Spleen (tissue), 7 donors: ENCODE measurements around the gene OPRL1.

Experiments used
- POLR2A ChIP-seq, 3 donors: fragments of 450-650 bp; IDR thresholded peaks; one replicate each; pipeline ENCODE4 v1.5.1; 2017; ENCODE audit warnings: antibody characterized with exemption in 3 of 3, mild to moderate bottlenecking in 1 of 3
- POLR2AphosphoS5 ChIP-seq, 3 donors: sonication (generic); formaldehyde crosslinking; IDR thresholded peaks; one replicate each; pipeline ENCODE4 v1.5.1; 2017; ENCODE audit warnings: antibody characterized with exemption in 3 of 3
- TF ChIP-seq, protein P1 (sequence below), 11 experiments: fragments of 200-600 bp in 7 of 11; fragments of 450-650 bp in 4 of 11; sonication (generic) in 4 of 11; IDR thresholded peaks in 8 of 11; conservative IDR thresholded peaks in 3 of 11; 1 replicate in 7 of 11; 2 replicates in 4 of 11; pipeline versions ENCODE4 v1.4.0 to v1.8.0; 2016 to 2021; ENCODE audit warnings: antibody characterized with exemption in 11 of 11, inconsistent platforms in 4 of 11, mild to moderate bottlenecking in 1 of 11
- donor health status: DM: no; HTN: no; CAD: no; lungs with moderate emphysema.
- donor health status: DM: no; HTN: no; CAD: no.
- donor health status: DM: no; HTN: no; CAD: no.

GRCh38 chr20:64043768-64044167 is 36.1 kb upstream of the OPRL1 start:
- TF ChIP-seq, protein P1, sequence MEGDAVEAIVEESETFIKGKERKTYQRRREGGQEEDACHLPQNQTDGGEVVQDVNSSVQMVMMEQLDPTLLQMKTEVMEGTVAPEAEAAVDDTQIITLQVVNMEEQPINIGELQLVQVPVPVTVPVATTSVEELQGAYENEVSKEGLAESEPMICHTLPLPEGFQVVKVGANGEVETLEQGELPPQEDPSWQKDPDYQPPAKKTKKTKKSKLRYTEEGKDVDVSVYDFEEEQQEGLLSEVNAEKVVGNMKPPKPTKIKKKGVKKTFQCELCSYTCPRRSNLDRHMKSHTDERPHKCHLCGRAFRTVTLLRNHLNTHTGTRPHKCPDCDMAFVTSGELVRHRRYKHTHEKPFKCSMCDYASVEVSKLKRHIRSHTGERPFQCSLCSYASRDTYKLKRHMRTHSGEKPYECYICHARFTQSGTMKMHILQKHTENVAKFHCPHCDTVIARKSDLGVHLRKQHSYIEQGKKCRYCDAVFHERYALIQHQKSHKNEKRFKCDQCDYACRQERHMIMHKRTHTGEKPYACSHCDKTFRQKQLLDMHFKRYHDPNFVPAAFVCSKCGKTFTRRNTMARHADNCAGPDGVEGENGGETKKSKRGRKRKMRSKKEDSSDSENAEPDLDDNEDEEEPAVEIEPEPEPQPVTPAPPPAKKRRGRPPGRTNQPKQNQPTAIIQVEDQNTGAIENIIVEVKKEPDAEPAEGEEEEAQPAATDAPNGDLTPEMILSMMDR (IDR thresholded peaks at IDR 0.05 in 8 of 11, conservative IDR thresholded peaks at IDR 0.05 in 3 of 11), result no peak
- no peak for TF ChIP-seq POLR2AphosphoS5 (IDR thresholded peaks at IDR 0.05)
- no peak for TF ChIP-seq POLR2A (IDR thresholded peaks at IDR 0.05)
